Eye (tissue), 1 donor: Measurements from ENCODE around the gene TSPO2.
A peak's percentile ranks its signal among the peaks of the same experiment; 100 is the strongest.

Experiments
- DNase-seq: peaks from one replicate; pipeline ENCODE4 v3.0.0-alpha.2; 2015

The TSPO2 gene

DNA sequence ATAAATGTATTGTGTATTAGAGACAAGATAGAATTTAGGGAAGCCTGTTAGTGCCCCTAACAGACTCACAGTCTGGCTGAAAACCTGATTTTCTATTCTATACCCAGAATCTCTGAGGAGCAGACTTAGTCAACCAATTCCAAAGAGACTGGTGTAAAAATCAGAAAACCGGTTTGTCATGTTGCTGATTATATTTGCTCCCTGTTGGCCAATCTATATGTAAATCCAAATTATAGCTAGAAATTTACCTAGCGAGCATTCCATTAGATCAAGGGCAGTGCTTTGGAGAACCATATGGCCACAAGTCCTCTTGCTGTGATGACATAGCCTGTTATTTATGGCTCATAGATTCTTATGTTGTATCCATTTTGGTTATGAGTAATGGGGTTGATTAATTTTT lies 35.3 kb downstream of the TSPO2 start:
- DNase-seq: no peak

DNA sequence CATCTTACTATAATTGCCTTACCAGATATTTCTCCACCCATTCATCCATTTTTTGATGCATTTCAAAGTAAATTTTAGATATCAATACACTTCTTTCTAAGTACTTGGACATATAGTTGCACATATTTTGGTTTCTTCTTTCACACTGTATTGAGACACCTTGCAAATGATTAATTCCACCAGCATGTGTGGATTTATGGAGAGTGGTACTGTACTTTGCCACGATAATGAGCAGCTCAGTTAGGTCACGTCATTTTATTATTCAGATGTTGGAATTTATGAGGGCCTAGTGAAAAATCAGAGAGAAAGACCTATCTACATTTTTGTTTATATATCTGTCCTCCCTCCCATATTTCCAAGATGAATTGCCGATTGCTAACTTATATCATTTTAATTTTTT lies 35.8 kb downstream of the TSPO2 start:
- DNase-seq: no peak

GRCh38 chr6:41079080-41079479 lies 36.8 kb downstream of the TSPO2 start:
- DNase-seq: no peak

- no peak for DNase-seq
Observed at GRCh38 chr6:41080621-41081020, 38.4 kb downstream of the TSPO2 start.

DNA sequence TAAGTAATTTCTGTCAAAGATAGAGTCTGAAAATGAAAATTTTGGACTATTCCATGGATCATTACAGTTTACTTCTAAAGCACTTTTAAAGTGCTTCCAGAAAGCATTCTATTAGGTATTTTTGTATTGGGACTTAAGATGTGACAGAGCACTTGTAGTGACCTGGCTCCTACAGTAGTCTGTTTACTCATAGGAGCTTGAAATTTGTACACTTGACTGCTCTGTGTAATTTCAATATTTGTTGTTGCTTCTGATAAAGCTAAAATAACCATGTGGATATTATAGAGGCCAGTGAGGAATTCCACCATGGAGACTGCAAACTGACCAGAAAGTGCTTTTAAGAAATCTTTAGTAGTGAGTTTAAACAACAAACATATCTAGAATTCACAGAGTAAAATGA lies 40.8 kb downstream of the TSPO2 start:
- no peak for DNase-seq

- no peak for DNase-seq
Observed at GRCh38 chr6:41085182-41085581, 42.9 kb downstream of the TSPO2 start.

DNA sequence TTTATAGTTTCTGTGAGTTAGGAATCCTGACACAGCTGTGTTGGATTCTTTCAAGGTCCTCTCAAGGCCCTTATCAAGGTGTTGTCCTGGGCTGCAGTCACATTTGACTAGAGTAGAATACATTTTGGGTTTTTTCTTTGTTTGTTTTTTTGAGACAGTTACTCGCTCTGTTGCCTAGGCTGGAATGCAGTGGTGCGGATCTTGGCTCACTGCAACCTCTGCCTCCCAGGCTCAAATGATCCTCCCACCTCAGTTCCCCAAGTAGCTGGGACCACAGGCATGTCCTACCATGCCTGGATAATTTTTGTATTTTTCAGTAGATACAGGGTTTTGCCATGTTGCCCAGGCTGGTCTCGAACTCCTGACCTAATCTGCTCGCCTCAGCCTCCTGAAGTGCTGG lies 46.2 kb downstream of the TSPO2 start:
- DNase-seq: no peak

GRCh38 chr6:41090841-41091761 lies 48.8 kb downstream of the TSPO2 start:
- no peak for DNase-seq

DNA sequence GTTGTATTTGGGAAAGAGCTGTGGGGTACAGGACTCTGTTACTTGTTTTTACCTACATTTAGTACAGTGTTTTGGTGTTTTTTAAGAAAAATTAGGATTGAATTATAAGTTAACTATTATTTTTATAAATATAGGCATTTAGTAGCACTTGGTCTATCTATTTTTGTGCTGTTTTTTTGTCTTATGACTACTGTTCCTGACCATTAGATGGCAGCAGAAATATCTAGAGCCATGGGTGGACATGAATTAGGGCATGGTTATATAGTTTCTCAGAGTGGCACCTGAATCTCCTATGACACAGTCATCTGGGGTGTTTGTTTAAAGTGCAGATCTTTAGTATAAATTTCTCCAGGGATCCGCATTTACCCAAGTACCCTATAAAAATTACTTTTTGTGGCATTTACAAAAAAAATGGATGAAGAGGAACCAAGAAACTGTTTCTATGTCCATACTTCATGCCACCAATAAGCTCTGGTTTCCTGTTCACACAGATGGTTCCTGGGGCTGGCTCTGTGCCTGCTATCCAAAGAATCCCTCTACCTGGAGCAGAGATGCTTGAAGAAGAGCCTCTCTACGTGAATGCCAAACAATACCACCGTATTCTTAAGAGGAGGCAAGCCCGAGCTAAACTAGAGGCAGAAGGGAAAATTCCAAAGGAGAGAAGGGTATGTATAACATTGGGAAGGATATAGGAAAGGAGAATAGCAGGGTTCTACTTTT lies 50.3 kb downstream of the TSPO2 start:
- DNase-seq: peak; percentile 13

DNA sequence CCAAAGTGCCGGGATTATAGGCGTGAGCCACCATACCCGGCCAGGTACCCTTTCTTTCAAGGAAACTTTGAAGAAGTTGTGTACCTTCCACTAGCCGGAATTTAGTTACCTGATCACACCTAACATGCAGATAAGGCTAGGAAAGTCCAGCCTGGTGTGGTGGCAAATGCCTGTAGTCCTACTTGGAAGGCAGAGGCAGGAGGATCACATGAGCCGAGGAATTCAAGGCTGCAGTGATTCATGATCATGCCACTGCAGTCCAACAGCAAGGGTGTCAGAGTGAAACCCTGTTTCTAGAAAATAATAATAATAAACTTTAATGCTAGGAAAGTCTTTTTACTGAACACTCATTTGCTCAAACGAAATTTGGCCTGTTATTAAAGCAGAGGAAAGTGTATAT lies 51.5 kb downstream of the TSPO2 start:
- DNase-seq: no peak
